Stimulated activated CD8-positive, alpha-beta memory T cell treated with anti-CD3 and anti-CD28 coated beads, Interleukin-12 subunit alpha, Interleukin-12 subunit beta, amount 100 ng/mL, for 24 hours (primary cell): Measurements from ENCODE around the gene SLC39A10.
"Not testable (repeated sequence)": the region's sequence is repeated elsewhere in the genome, so short reads cannot be mapped to it uniquely, and the experiment has no call there.

Experiments used
- DNase-seq: peaks from one replicate; pipeline ENCODE4 v3.0.0-alpha.2; 2020; ENCODE audit errors: extremely low read depth

SLC39A10 gene

GRCh38 chr2:195672674-195673073 is 15.6 kb downstream of the SLC39A10 start:
- DNase-seq = no peak

- DNase-seq = no peak
Measured at GRCh38 chr2:195674491-195675221, 17.6 kb downstream of the SLC39A10 start.

- DNase-seq = no peak
Measured at GRCh38 chr2:195675783-195676427, 18.9 kb downstream of the SLC39A10 start.

- DNase-seq = no peak
Measured at GRCh38 chr2:195677290-195677689, 20.3 kb downstream of the SLC39A10 start.

- no peak for DNase-seq
Measured at GRCh38 chr2:195677884-195678283, 20.9 kb downstream of the SLC39A10 start.

- no peak for DNase-seq
Measured at GRCh38 chr2:195682077-195682476, 25.1 kb downstream of the SLC39A10 start.

- no peak for DNase-seq
Measured at GRCh38 chr2:195683174-195683573, 26.1 kb downstream of the SLC39A10 start.

- DNase-seq = no peak
Measured at GRCh38 chr2:195686564-195686963, 29.5 kb downstream of the SLC39A10 start.

- DNase-seq = no peak
Measured at GRCh38 chr2:195687320-195688086, 30.5 kb downstream of the SLC39A10 start.

- DNase-seq = not testable (repeated sequence)
Measured at GRCh38 chr2:195692531-195692930, 35.5 kb downstream of the SLC39A10 start.

- DNase-seq = no peak
Measured at GRCh38 chr2:195694553-195694952, 37.5 kb downstream of the SLC39A10 start.

- no peak for DNase-seq
Measured at GRCh38 chr2:195695002-195695631, 38.1 kb downstream of the SLC39A10 start.

GRCh38 chr2:195696012-195696411 is 39.0 kb downstream of the SLC39A10 start:
- DNase-seq = no peak

GRCh38 chr2:195697681-195698220 is 40.7 kb downstream of the SLC39A10 start:
- no peak for DNase-seq

GRCh38 chr2:195700480-195700879 is 43.5 kb downstream of the SLC39A10 start:
- DNase-seq = no peak

GRCh38 chr2:195706161-195706900 is 49.3 kb downstream of the SLC39A10 start:
- no peak for DNase-seq

- no peak for DNase-seq
Measured at GRCh38 chr2:195709901-195710806, 53.1 kb downstream of the SLC39A10 start.

- no peak for DNase-seq
Measured at GRCh38 chr2:195711478-195711877, 54.5 kb downstream of the SLC39A10 start.

- DNase-seq = no peak
Measured at GRCh38 chr2:195716466-195716865, 59.4 kb downstream of the SLC39A10 start.

GRCh38 chr2:195721042-195721441 is 64.0 kb downstream of the SLC39A10 start:
- no peak for DNase-seq
